Neural cell (in vitro differentiated cells): ENCODE results near the gene ARL3.

Experiments used
- CTCF ChIP-seq: fragments of 450-650 bp; IDR thresholded peaks from 2 replicates; pipeline ENCODE4 v1.5.1; 2014; ENCODE audit warnings: antibody characterized with exemption, mild to moderate bottlenecking, moderate library complexity; ENCODE audit not compliant: poor library complexity, severe bottlenecking
- EP300 ChIP-seq: fragments of 450-650 bp; conservative IDR thresholded peaks from 2 replicates; pipeline ENCODE4 v1.6.1; 2014; ENCODE audit warnings: antibody characterized with exemption, mild to moderate bottlenecking, moderate library complexity; ENCODE audit not compliant: poor library complexity, severe bottlenecking
- EZH2 ChIP-seq: fragments of 200-600, 300-800 bp; shearing (Covaris generic), sonication (generic); IDR thresholded peaks from 2 replicates; pipeline ENCODE4 v1.6.1; 2014; ENCODE audit warnings: antibody characterized with exemption, low read length, borderline replicate concordance, mild to moderate bottlenecking; ENCODE audit not compliant: insufficient read depth, poor library complexity, severe bottlenecking
- MXI1 ChIP-seq: fragments of 450-650 bp; conservative IDR thresholded peaks from 2 replicates; pipeline ENCODE4 v1.6.1; 2014; ENCODE audit warnings: antibody characterized with exemption, mild to moderate bottlenecking; ENCODE audit not compliant: poor library complexity, severe bottlenecking
- POLR2AphosphoS5 ChIP-seq: IDR thresholded peaks from 2 replicates; pipeline ENCODE4 v1.6.1; 2012
- RAD21 ChIP-seq: fragments of 450-650 bp; conservative IDR thresholded peaks from 2 replicates; pipeline ENCODE4 v1.6.1; 2014; ENCODE audit warnings: antibody characterized with exemption, mild to moderate bottlenecking, moderate library complexity
- REST ChIP-seq: IDR thresholded peaks from 2 replicates; pipeline ENCODE4 v1.6.1; 2012; ENCODE audit warnings: borderline replicate concordance
- TAF1 ChIP-seq: IDR thresholded peaks from 2 replicates; pipeline ENCODE4 v1.6.1; 2012; ENCODE audit warnings: low read depth

GRCh38 chr10:102652170-102652916 is 61.9 kb downstream of the ARL3 start:
- TF ChIP-seq MXI1 (no peak), CTCF (no peak), TAF1 (no peak), REST (no peak), EZH2 (no peak), EP300 (no peak), POLR2AphosphoS5 (no peak), RAD21 (no peak)
